Trophoblast cell (in vitro differentiated cells and primary cell): Measurements from ENCODE around the gene ARRDC5.
"Not testable (repeated sequence)": the region's sequence is repeated elsewhere in the genome, so short reads cannot be mapped to it uniquely, and the experiment has no call there.

Experiments used
- DNase-seq, 2 donors: peaks; one replicate each; pipeline ENCODE4 v3.0.0-alpha.2; 2016
- H2AFZ ChIP-seq: 2 replicates; pipeline ENCODE4 v1.6.1; 2013; ENCODE audit warnings: low read length, moderate library complexity, mild to moderate bottlenecking; ENCODE audit not compliant: insufficient read depth, poor library complexity
- H2AK5ac ChIP-seq: 2 replicates; pipeline ENCODE4 v1.6.1; 2013; ENCODE audit warnings: mild to moderate bottlenecking, low read length
- H2BK120ac ChIP-seq: 2 replicates; pipeline ENCODE4 v1.6.1; 2013; ENCODE audit warnings: low read length, mild to moderate bottlenecking, moderate library complexity; ENCODE audit not compliant: insufficient read depth, poor library complexity
- H2BK12ac ChIP-seq: 2 replicates; pipeline ENCODE4 v1.6.1; 2013; ENCODE audit warnings: mild to moderate bottlenecking, low read length, moderate library complexity
- H2BK5ac ChIP-seq: 2 replicates; pipeline ENCODE4 v1.6.1; 2013; ENCODE audit warnings: low read length, low read depth, moderate library complexity, mild to moderate bottlenecking; ENCODE audit not compliant: poor library complexity
- H3K14ac ChIP-seq: 2 replicates; pipeline ENCODE4 v1.6.1; 2013; ENCODE audit warnings: mild to moderate bottlenecking, low read length
- H3K18ac ChIP-seq: 2 replicates; pipeline ENCODE4 v1.6.1; 2013; ENCODE audit warnings: mild to moderate bottlenecking, low read length
- H3K23ac ChIP-seq: 2 replicates; pipeline ENCODE4 v1.6.1; 2013; ENCODE audit warnings: low read length
- H3K27ac ChIP-seq: 2 replicates; pipeline ENCODE4 v1.5.1; 2013; ENCODE audit warnings: low read depth, mild to moderate bottlenecking, inconsistent platforms, low read length, moderate library complexity
- H3K27me3 ChIP-seq: 2 replicates; pipeline ENCODE4 v1.6.1; 2013; ENCODE audit warnings: inconsistent platforms, mild to moderate bottlenecking, low read length, moderate library complexity; ENCODE audit not compliant: insufficient read depth
- H3K36me3 ChIP-seq, 2 experiments: 1 replicate in 1 of 2; 2 replicates in 1 of 2; pipeline ENCODE4 v1.6.1; 2013; ENCODE audit warnings: low read length in 2 of 2, mild to moderate bottlenecking in 2 of 2, moderate library complexity in 1 of 2; ENCODE audit not compliant: insufficient read depth in 2 of 2, control insufficient read depth in 1 of 2
- H3K4ac ChIP-seq: 2 replicates; pipeline ENCODE4 v1.6.1; 2013; ENCODE audit warnings: low read depth, mild to moderate bottlenecking, low read length, moderate library complexity
- H3K4me1 ChIP-seq, 2 experiments: 1 replicate in 1 of 2; 2 replicates in 1 of 2; pipeline ENCODE4 v1.6.1; 2013; ENCODE audit warnings: low read length in 2 of 2, mild to moderate bottlenecking in 2 of 2, moderate library complexity in 1 of 2; ENCODE audit not compliant: insufficient read depth in 2 of 2, control insufficient read depth in 1 of 2
- H3K4me2 ChIP-seq: 2 replicates; pipeline ENCODE4 v1.6.1; 2013; ENCODE audit warnings: inconsistent platforms, mild to moderate bottlenecking, low read length, moderate library complexity
- H3K4me3 ChIP-seq: 2 replicates; pipeline ENCODE4 v1.5.1; 2013; ENCODE audit warnings: mild to moderate bottlenecking, low read depth, low read length, inconsistent platforms
- H3K79me1 ChIP-seq: one replicate; pipeline ENCODE4 v1.6.1; 2013; ENCODE audit warnings: low read length
- H3K79me2 ChIP-seq: 2 replicates; pipeline ENCODE4 v1.6.1; 2013; ENCODE audit warnings: low read length, mild to moderate bottlenecking; ENCODE audit not compliant: control insufficient read depth, insufficient read depth, poor library complexity
- H3K9ac ChIP-seq: 2 replicates; pipeline ENCODE4 v1.6.1; 2013; ENCODE audit warnings: mild to moderate bottlenecking, low read length
- H3K9me3 ChIP-seq: 2 replicates; pipeline ENCODE4 v1.6.1; 2013; ENCODE audit warnings: low read depth, mild to moderate bottlenecking, control low read depth, inconsistent platforms, low read length; ENCODE audit not compliant: insufficient read depth
- H4K12ac ChIP-seq: 2 replicates; pipeline ENCODE4 v1.6.1; 2013; ENCODE audit warnings: low read depth, mild to moderate bottlenecking, low read length, moderate library complexity
- H4K8ac ChIP-seq: 2 replicates; pipeline ENCODE4 v1.6.1; 2013; ENCODE audit warnings: low read depth, mild to moderate bottlenecking, low read length, moderate library complexity
- H4K91ac ChIP-seq: one replicate; pipeline ENCODE4 v1.6.1; 2013; ENCODE audit warnings: low read depth, mild to moderate bottlenecking, low read length, moderate library complexity
- WGBS: extraction: QIAGEN DNeasy Blood & Tissue Kit; methylation state at CpG from one replicate; pipeline ENCODE4 v1.1.7; 2013; ENCODE audit warnings: missing lambda C conversion rate; ENCODE audit not compliant: insufficient read length, insufficient coverage; ENCODE audit errors: extremely low coverage; 5-methylcytosine and 5-hydroxymethylcytosine counted together

Gene ARRDC5

GRCh38 chr19:4906963-4907362 lies 4.3 kb upstream of the ARRDC5 start:
- Histone ChIP-seq H3K23ac (no peak overlapping the region), H2BK120ac (no peak overlapping the region), H3K4ac (no peak overlapping the region), H4K12ac (no peak overlapping the region), H3K18ac (no peak overlapping the region), H3K9ac (no peak overlapping the region), H3K27me3 (no peaks in the 10 kb centered on the region), H3K4me3 (no peak overlapping the region), H2BK5ac (no peak overlapping the region), H3K14ac (no peak overlapping the region), H4K8ac (no peak overlapping the region), H2AK5ac (no peak overlapping the region), H4K91ac (no peak overlapping the region), H3K4me1 (peaks cover 11 to 13% of the 10 kb centered on the region in 2 experiments), H3K27ac (no peak overlapping the region), H3K36me3 (peaks cover 4% of the 10 kb centered on the region in 2 experiments), H3K4me2 (no peak overlapping the region), H3K79me1 (peaks cover 7% of the 10 kb centered on the region), H2BK12ac (no peak overlapping the region), H3K9me3 (no peaks in the 10 kb centered on the region), H2AFZ (no peak overlapping the region), H3K79me2 (peaks cover 4% of the 10 kb centered on the region)
- no CpG with 5 or more reads among the region's 8 CpGs for WGBS
- no peak for DNase-seq

DNA sequence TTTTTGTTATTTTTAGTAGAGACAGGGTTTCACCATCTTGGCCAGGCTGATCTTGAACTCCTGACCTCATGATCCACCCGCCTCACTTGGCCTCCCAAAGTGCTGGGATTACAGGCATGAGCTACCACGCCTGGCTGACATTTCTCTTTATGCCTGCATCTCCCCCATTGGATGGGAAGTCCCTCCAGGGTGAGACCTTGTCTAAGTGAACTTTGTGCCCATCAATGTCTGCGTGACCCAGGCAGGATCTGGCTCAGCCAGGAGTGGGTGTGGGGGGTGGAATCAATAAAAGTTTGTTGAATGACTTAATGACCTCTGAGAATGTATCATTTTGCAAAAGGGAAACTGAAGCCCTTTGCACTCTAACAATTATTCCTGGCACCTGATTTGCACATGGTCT lies 1.8 kb upstream of the ARRDC5 start:
- Histone ChIP-seq H4K8ac (no peak overlapping the region), H3K4me2 (no peak overlapping the region), H3K4me3 (no peak overlapping the region), H2BK120ac (no peak overlapping the region), H3K23ac (no peak overlapping the region), H3K9ac (no peak overlapping the region), H3K36me3 (no peaks in the 10 kb centered on the region), H3K27ac (no peak overlapping the region), H3K79me2 (no peaks in the 10 kb centered on the region), H2BK5ac (no peak overlapping the region), H2AFZ (no peak overlapping the region), H2AK5ac (no peak overlapping the region), H3K14ac (no peak overlapping the region), H3K4me1 (peaks cover 2 to 4% of the 10 kb centered on the region in 2 experiments), H3K79me1 (peaks cover 1% of the 10 kb centered on the region), H3K4ac (no peak overlapping the region), H3K27me3 (no peaks in the 10 kb centered on the region), H3K18ac (no peak overlapping the region), H4K12ac (no peak overlapping the region), H3K9me3 (no peaks in the 10 kb centered on the region), H4K91ac (no peak overlapping the region), H2BK12ac (no peak overlapping the region)
- no peak for DNase-seq
- no CpG with 5 or more reads among the region's 3 CpGs for WGBS

GRCh38 chr19:4900879-4901278 lies 1.8 kb downstream of the ARRDC5 start:
- not testable (repeated sequence) for H2AK5ac ChIP-seq, H3K27me3 ChIP-seq, H2BK120ac ChIP-seq, DNase-seq, H3K27ac ChIP-seq, H3K18ac ChIP-seq, H3K23ac ChIP-seq, H3K14ac ChIP-seq, H3K9ac ChIP-seq, H2BK5ac ChIP-seq, H4K91ac ChIP-seq, H4K8ac ChIP-seq, H4K12ac ChIP-seq, H3K9me3 ChIP-seq, H3K79me2 ChIP-seq, H3K4ac ChIP-seq, H3K4me3 ChIP-seq, H3K79me1 ChIP-seq, H3K36me3 ChIP-seq, H3K4me2 ChIP-seq, H2BK12ac ChIP-seq, H3K4me1 ChIP-seq, H2AFZ ChIP-seq
- WGBS, result no CpG with 5 or more reads among the region's 13 CpGs

DNA sequence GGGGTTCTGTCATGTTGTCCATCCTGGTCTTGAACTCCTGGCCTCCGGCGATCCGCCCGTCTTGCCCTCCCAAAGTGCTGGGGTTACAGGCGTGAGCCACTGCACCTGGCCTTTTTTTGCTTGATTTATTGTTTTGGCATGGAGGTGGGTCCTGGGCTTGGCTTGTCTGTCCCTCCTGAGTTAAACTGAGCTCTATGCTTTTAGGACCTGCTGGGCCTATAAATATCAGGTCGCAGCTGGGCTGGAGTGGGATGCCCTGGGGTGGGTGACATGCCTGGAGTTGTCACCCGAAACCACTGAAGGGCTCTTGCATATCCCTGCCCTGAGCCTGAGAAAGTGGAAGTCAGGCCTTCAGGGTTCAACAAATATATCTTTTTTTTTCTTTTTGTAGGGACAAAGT lies 5.5 kb downstream of the ARRDC5 start:
- H2BK5ac ChIP-seq, result no peak overlapping the region
- WGBS, result no CpG with 5 or more reads among the region's 7 CpGs
- no peaks in the 10 kb centered on the region for H3K36me3 ChIP-seq
- no peak for DNase-seq
- H2BK120ac ChIP-seq, result no peak overlapping the region
- H3K9me3 ChIP-seq, result no peaks in the 10 kb centered on the region
- H3K23ac ChIP-seq, result no peak overlapping the region
- no peaks in the 10 kb centered on the region for H3K79me2 ChIP-seq
- H3K9ac ChIP-seq, result no peak overlapping the region
- H3K18ac ChIP-seq, result no peak overlapping the region
- no peak overlapping the region for H3K4ac ChIP-seq
- H4K12ac ChIP-seq, result no peak overlapping the region
- no peak overlapping the region for H3K14ac ChIP-seq
- no peak overlapping the region for H4K8ac ChIP-seq
- H3K27me3 ChIP-seq, result no peaks in the 10 kb centered on the region
- H3K4me1 ChIP-seq, result no peaks in the 10 kb centered on the region
- no peak overlapping the region for H3K4me3 ChIP-seq
- no peak overlapping the region for H3K4me2 ChIP-seq
- no peak overlapping the region for H2AFZ ChIP-seq
- no peaks in the 10 kb centered on the region for H3K79me1 ChIP-seq
- H2AK5ac ChIP-seq, result no peak overlapping the region
- no peak overlapping the region for H2BK12ac ChIP-seq
- H4K91ac ChIP-seq, result no peak overlapping the region
- H3K27ac ChIP-seq, result no peak overlapping the region
